ENCODE data around the gene COBL. TPM values are rescaled to one million over a fixed set of nuclear protein-coding genes. Genes with fewer than 3 reads are reported as not detected.

Gene COBL
- total RNA-seq, 1 experiment from 2014 or later = 63.6 TPM

GRCh38 chr7:50976064-50976463, 340.5 kb downstream of the COBL start:
- intact Hi-C loops (cut with micrococcal nuclease; ENCODE audit: unreplicated experiment) = no loop called here
- Mint-ChIP-seq H3K4me3 (ENCODE audit: unreplicated experiment) (no peak overlapping the region), H3K27me3 (ENCODE audit: insufficient read depth, unreplicated experiment) (peaks cover 2% of the 10 kb centered on the region), H3K4me1 (ENCODE audit: low read depth, unreplicated experiment) (no peaks in the 10 kb centered on the region), H3K36me3 (ENCODE audit: insufficient read depth, unreplicated experiment) (no peaks in the 10 kb centered on the region), H3K9me3 (ENCODE audit: unreplicated experiment) (peaks cover 10% of the 10 kb centered on the region), H3K27ac (ENCODE audit: unreplicated experiment) (no peak overlapping the region)
- ChIA-PET CTCF (no interaction called here), POLR2A (no interaction called here)
- Histone ChIP-seq H3K36me3 (ENCODE audit: control insufficient read depth, insufficient read depth, low read length) (no peaks in the 10 kb centered on the region), H3K27me3 (replicated peaks; ENCODE audit: control insufficient read depth, insufficient read depth, low read length) (no peaks in the 10 kb centered on the region), H3K4me1 (no peaks in the 10 kb centered on the region), H3K9me3 (no peaks in the 10 kb centered on the region), H3K4me3 (ENCODE audit: low read depth, low read length) (no peak overlapping the region)
- BruUV-seq (replicated peaks) = no TSS peak
- TF ChIP-seq CTCF (IDR thresholded peaks at IDR 0.05; ENCODE audit: insufficient read depth in 1 of 2, low read depth in 1 of 2, low read length in 1 of 2, severe bottlenecking in 1 of 2, unreplicated experiment in 1 of 2) = no peak
- DNase-seq = no peak

- no peak for TF ChIP-seq CTCF (IDR thresholded peaks at IDR 0.05; ENCODE audit: insufficient read depth in 1 of 2, low read depth in 1 of 2, low read length in 1 of 2, severe bottlenecking in 1 of 2, unreplicated experiment in 1 of 2)
- no TSS peak for BruUV-seq (replicated peaks)
Observed at GRCh38 chr7:50974240-50974639, 342.4 kb downstream of the COBL start.

GRCh38 chr7:50973814-50974213, 342.8 kb downstream of the COBL start:
- H3K27ac Mint-ChIP-seq (ENCODE audit: unreplicated experiment) = no peak overlapping the region
- H3K4me1 ChIP-seq = no peaks in the 10 kb centered on the region
- DNase-seq = no peak
- H3K9me3 Mint-ChIP-seq (ENCODE audit: unreplicated experiment) = peaks cover 4% of the 10 kb centered on the region
- no TSS peak for BruUV-seq (replicated peaks)
- H3K4me3 ChIP-seq (ENCODE audit: low read depth, low read length) = no peak overlapping the region
- H3K4me1 Mint-ChIP-seq (ENCODE audit: low read depth, unreplicated experiment) = no peaks in the 10 kb centered on the region
- H3K4me3 Mint-ChIP-seq (ENCODE audit: unreplicated experiment) = no peak overlapping the region
- no peaks in the 10 kb centered on the region for H3K9me3 ChIP-seq
- ChIA-PET POLR2A (no interaction called here), CTCF (no interaction called here)
- H3K36me3 ChIP-seq (ENCODE audit: control insufficient read depth, insufficient read depth, low read length) = no peaks in the 10 kb centered on the region
- H3K27me3 ChIP-seq (replicated peaks; ENCODE audit: control insufficient read depth, insufficient read depth, low read length) = no peaks in the 10 kb centered on the region
- H3K27me3 Mint-ChIP-seq (ENCODE audit: insufficient read depth, unreplicated experiment) = peaks cover under 1% of the 10 kb centered on the region
- intact Hi-C loops (cut with micrococcal nuclease; ENCODE audit: unreplicated experiment) = no loop called here
- H3K36me3 Mint-ChIP-seq (ENCODE audit: insufficient read depth, unreplicated experiment) = no peaks in the 10 kb centered on the region
- TF ChIP-seq CTCF (IDR thresholded peaks at IDR 0.05; ENCODE audit: insufficient read depth in 1 of 2, low read depth in 1 of 2, low read length in 1 of 2, severe bottlenecking in 1 of 2, unreplicated experiment in 1 of 2) = no peak

More at GRCh38 chr7:50974240-50974639, 342.4 kb downstream of the COBL start:
- no peak overlapping the region for H3K27ac Mint-ChIP-seq (ENCODE audit: unreplicated experiment)
- intact Hi-C loops (cut with micrococcal nuclease; ENCODE audit: unreplicated experiment) = no loop called here
- H3K36me3 Mint-ChIP-seq (ENCODE audit: insufficient read depth, unreplicated experiment) = no peaks in the 10 kb centered on the region
- DNase-seq = no peak
- Histone ChIP-seq H3K36me3 (ENCODE audit: control insufficient read depth, insufficient read depth, low read length) (no peaks in the 10 kb centered on the region), H3K27me3 (replicated peaks; ENCODE audit: control insufficient read depth, insufficient read depth, low read length) (no peaks in the 10 kb centered on the region), H3K4me3 (ENCODE audit: low read depth, low read length) (no peak overlapping the region), H3K9me3 (no peaks in the 10 kb centered on the region), H3K4me1 (no peaks in the 10 kb centered on the region)
- peaks cover 8% of the 10 kb centered on the region for H3K9me3 Mint-ChIP-seq (ENCODE audit: unreplicated experiment)
- H3K4me3 Mint-ChIP-seq (ENCODE audit: unreplicated experiment) = no peak overlapping the region
- H3K4me1 Mint-ChIP-seq (ENCODE audit: low read depth, unreplicated experiment) = no peaks in the 10 kb centered on the region
- H3K27me3 Mint-ChIP-seq (ENCODE audit: insufficient read depth, unreplicated experiment) = peaks cover 2% of the 10 kb centered on the region
- ChIA-PET CTCF (no interaction called here), POLR2A (no interaction called here)

All from Caco-2 (cell line).